HCEC 1CT (cell line): ENCODE results near the gene PITPNM1.
A peak's percentile ranks its signal among the peaks of the same experiment; 100 is the strongest.
"Not testable (repeated sequence)": the region's sequence is repeated elsewhere in the genome, so short reads cannot be mapped to it uniquely, and the experiment has no call there.

Experiments used
- DNase-seq: peaks from one replicate; pipeline ENCODE4 v3.0.0-alpha.2; 2017

The PITPNM1 gene

DNA sequence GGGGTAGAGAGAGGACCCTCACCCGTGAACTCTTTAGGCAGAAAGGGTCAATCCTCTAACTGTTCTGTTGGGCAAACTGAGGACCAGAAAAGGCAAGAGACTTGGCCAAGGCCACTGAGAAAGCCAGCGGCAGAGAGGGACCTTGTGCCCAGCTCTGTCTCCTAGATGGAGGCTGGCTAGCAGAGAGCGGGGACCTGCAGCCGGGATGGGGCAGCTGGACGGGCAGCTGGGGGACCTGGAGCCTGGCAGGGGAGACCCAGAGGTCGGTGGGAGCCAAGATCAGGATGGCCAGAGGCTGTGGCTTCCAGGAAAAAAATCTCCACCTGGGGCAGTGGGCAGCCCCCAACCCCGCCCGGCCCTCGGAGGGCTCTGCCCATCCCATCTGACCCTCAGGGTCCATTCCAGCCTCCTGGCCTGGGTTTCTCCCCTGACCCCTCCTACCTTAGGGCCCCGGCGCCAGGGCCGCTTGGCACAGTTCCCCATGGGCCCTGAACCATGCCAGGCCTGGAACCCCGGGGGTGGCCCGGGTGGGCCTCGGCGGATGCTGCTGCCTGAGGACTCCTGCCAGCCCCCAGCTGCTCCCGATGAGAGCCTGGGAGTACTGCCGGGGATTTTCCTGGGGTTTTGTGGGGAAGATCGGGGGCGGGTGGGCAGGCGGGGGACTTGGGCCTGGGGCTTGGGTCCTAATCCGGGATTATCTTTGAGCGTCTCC, 17.8 kb upstream of the PITPNM1 start, which contains the start of gene CABP2:
TSS of gene CABP2 (minus strand) at position 603 of the 712 bp plus-strand sequence. CDS start at position 483, 120 bp downstream.
- no peak for DNase-seq

DNA sequence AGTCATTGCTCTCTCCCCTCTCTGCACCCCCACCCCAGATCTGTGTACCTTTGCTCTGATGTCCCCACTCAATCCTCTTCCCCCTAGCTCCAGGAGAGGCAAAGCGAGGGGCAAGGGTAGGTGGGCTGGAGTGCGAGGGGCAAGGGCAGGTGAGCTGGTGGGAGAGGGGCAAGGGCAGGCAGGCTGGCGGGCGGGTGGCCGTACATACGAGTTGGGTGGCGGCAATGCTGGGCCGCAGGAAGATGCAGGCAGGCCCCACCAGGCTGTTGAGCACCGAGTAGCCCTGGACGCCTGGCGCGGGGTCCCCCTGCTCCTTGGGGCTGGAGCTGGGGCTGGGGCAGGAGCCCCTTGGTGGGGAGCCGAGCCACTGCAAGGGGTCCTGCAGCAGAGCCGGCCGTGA, 17.2 kb upstream of the PITPNM1 start:
- DNase-seq = no peak

DNA sequence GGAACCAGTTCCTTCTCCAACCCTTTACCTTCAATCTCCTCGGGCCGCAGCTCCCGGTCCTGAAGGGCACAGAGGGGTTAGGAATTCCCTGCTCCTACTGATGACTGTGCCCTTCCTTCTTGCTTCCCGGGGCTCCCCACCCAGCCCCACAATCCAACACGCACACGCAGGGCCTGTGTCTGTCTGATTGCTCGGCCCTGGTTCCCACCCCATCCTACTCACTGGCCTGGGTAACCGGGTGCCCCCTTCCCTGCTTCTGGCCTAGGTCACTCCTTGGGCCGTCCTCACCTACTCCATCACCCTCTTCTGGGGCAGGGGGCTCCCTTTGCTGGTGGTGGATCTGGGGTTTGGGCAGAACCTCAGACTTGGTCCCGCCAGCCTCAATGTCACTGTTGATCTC, 16.8 kb upstream of the PITPNM1 start:
- no peak for DNase-seq

DNA sequence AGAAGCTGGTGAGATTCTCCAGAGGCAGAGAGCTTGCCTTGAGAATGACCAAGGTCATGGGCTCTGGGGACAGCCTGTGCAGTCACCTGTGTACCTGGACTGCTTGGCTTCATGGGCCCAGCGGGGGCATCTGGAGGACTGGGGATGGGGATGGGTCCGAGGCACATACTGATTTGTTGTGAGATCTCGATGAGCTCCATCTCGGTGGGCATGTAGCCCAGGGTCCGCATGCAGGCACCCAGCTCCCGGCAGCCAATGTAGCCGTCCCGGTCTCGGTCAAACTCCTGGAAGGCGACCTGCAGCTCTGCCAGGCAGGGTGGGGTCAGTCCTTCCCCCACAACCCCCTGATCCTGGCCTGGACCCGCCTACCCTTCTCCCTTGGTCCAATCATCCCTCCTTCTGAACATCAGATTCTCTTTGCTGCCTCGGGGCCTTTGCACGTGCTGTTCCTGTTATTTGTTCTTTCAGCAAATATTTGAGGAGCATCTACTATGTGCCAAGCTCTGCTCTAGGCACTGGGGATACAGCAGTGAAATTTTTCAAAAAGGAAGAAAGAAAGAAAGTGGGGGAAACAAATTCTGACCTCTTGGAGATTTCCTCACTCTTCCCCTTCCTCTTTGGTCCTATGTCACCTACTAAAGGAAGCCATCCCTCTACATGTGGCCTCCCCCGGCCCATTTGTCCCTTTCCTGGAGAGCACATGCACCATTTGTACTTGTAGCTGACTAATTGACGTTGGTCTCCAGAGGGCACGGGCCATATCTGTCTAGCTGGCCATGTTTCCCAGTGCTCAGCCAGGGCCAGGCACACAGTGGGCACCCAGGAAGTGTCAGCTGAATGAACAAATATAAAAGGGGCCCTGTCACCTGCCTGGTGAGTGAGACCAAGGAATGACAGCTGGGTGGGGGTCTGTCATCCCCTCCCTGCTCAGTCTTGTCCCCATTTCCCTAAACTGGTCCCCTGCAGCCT, 16.0 kb upstream of the PITPNM1 start:
- no peak for DNase-seq

DNA sequence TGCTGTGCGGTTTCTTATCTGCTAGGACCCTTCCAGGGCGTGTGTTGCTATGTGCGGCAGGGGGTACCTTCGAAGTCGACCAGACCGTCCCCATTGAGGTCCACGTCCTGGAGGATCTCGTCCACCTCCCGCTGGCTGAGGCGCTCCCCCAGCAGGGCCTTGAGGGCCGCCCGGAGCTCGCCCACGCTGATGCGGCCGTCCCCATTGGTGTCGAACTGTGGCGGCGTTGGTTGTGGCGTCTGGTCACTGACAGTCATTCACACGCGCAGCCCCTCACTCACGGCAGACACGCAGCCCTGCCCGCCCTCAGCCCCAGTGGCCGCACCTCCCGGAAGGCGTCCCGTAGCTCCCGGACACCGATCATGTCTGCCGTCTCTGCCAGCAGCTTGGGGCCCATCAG, 14.6 kb upstream of the PITPNM1 start:
- no peak for DNase-seq

DNA sequence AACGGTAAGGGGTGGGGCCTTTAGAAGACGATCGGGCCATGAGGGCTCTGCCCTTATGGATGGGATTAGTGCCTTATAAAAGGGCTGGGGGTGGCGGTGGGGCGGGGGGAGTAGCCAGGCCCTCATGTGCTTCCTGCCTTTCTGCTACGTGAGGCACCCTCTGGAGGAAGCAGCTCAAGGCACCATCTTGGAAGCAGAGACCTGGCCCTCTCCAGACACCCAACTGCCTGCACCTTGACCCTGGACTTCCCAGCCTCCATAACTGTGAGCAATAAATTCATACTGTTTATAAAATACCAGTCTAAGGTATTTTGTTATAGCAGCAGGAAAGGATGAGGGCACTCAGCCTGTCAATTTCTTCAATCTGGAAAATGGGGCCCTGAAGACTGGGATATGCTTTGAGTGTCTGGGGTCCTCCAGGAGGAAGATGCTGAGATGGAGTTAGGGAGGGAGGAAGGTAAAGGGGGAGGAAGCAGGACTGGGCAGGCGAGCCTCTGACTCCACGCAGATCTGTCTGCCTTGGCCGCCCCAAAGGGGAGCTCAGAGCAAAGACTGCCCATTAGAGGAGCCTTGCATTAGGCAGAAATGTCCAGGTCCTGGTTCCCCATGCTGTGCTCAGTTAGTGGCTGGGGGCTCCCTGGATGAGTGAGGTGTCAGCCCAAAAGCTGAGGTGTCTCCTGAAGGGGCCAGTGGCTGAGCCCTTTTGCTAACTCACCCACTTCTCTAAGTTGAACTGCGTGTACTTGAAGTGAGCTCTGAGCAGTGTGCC, 12.8 kb upstream of the PITPNM1 start:
- no peak for DNase-seq

DNA sequence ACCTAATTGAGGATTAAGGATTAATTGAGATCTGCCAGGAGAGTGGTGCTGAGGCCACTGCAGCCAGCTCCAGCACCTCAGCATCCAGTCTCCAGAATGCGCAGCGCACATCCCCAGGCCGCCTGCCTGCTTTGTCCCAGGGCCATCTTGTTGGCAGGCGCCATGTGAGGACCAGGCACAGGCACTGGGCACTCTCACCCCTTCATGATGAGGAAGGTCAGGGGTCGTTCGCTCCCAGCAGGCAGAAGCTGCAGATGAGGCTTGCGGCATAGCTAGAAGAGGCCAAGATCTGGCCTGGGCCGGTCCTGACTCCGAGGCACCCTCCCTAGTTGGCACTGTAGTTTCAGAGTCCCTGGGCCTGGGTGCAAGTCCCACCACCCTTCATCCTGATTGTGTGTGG, 11.6 kb upstream of the PITPNM1 start:
- no peak for DNase-seq

DNA sequence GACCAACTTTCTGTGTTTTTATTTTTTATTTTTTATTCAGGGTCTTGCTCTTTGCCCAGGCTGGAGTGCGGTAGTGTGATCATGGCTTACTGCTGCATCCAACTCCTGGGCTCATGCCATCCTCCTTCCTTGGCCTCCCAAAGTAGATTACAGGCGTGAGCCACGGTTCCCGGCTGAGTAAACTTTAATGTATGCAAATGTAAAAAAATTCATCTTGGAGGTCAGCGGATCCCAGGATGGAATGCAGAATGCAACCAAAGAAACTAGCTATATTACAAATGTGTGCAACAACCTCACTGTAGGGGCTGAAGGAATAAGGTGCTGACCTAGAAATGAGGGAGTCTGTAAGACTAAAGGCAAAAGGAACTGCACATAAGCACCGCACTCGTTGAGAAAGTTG, 9.0 kb upstream of the PITPNM1 start:
- no peak for DNase-seq

DNA sequence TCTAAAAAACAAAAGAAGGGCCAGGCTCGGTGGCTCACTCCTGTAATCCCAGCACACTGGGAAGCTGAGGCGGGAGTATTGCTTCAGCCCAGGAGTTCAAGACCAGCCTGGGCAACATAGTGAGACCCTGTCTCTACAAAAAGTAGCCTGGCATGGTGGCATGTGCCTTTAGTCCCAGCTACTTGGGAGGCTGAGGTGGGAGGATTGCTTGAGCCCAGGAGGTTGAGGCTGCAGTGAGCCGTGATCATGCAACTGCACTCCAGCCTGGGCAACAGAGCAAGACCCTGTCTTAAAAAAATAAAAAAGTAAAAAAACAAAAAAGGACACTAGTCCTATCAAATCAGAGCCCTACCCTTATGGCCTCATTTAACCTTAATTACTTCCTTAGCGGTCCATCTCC, 6.4 kb upstream of the PITPNM1 start:
- DNase-seq = not testable (repeated sequence)

DNA sequence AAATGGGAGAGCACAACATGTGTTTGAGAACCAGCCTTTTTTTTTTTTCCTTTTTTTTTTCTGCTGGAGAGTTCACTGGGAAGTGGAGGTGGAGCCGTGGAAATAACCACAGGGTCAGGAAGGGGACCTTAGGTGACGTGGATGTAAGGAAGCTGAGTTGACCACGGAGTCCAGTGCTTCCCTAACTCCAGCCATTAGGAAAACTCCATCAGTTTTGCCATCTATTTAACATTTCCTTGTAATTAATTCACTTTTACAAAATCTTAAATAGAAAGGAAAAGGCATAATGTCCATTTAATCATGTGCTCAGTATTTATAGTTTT, 4.8 kb upstream of the PITPNM1 start:
- no peak for DNase-seq

DNA sequence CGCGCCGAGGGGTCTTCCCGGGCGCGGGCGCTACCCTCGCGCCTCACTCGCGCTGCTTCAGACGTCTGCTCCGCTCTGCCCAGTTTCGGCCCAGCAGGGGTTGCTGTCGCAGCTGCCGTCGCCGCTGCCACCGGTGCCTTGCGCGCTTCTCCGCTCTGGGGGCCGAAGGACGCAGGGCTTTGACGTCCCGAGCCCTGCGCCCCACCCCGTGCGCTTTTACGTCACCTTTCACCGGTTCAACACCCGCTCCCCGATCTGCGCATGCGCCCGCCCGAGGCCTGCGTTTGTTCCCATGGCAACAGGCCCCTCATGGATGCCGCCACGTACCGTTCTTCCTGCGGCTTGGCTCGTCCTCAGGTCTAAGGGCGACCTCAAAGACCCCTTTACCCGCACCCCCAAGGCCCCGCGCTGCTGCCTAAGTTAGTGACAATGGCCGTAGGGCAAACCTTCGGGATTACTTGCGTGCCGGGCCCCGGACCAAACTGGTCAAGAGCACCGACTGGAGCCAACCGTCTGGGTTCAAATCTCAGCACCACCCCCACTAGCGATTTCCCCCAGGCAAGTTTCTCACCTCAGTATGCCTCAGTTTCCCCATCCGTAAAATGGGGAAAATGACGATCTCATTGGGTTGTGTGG, 3.4 kb upstream of the PITPNM1 start:
- DNase-seq = peak; percentile 90

DNA sequence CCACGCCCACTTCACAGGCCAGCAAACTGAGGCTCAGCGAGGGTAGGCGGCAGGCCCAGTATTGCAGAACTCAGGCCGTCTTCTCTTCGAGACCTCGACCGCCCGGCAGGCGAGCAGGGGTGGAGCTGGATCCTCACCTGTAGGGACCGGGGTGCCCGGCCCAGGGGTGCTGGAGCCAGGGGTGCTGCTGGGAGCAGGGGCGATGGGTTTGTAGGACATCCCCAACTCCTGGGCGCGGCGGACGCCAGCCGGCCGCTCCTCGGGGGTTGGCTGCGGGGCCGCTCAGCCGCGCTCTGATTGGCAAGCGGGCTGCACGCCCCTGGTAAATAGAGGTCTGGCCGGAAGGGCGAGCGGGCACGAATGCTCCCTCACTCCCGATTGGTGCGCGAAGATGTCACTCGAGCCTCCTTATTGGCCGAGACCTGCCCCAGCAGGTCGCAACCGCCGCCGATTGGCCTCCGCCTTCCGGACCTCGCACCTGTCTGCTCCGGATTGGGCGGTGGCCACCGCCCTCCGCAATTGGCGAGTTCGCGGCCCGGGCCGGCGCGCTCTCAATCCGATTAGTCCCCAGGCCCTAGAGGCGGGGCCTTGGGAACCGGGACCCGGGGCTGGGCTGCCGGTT, 2.8 kb upstream of the PITPNM1 start, which contains the start of gene CDK2AP2:
TSS of gene CDK2AP2 (minus strand) at position 299 of the 622 bp plus-strand sequence. CDS start at position 219, 80 bp downstream.
- peak; percentile 98 for DNase-seq

DNA sequence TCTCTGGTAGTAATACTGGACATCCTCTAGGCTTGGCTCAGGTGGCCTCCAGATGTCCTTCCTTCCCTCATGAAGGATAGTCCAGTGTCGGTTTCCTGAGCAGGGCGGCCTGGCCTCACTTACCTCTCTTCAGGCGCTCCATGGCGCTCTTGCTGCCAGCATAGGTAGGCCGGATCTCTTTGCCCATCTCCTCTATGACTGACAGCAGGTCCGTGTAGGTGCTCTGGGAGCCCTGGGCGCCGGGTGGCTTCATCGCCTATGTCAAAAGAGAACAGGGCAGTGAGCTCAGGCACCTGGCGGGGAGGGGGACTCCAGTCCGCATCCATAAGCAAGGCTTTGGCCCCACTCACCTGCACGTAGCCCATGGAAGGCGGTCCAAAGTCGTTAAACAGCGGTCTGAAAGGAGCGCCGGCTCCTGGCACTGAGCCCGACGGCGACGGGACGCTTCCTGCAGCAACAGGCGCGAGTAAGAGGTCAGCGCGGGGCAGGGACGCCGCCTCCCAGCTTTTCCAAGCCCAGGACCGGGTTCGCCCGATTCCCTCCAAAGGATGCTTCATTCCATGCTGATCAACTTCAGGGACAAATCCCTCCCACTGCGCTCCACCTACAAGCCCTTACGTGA, 2.2 kb upstream of the PITPNM1 start:
- peak; percentile 32 for DNase-seq

DNA sequence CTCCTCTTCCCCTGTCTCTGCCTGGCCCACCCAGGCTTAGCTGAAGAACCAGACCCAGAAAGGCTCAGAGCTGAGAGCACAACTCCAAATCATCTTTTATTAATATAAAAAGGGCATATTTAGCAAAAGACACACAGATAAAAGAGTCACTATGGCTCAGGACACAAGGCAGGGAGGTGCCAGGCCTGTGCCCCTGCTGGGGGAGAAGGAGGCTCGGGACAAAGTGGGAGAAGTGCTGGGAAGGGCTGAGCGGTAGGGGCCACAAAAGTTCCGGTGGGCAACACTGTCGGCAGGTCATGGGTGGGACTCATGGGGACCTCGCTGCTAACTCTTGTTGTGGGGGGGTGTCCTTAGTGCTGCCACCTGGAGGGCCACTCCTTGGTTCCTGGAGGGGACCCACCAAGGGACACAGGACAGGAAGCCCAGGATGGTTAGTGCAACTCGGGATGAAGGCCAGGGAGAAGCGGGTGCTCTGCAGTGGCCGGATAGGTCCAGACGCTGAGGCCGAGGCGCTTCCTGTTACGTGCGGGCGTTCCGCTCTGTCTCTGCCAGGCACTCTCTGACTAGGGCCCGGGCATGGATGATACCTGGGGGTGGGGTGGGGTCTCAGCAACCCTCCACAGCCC, 1.4 kb upstream of the PITPNM1 start:
- DNase-seq = no peak

DNA sequence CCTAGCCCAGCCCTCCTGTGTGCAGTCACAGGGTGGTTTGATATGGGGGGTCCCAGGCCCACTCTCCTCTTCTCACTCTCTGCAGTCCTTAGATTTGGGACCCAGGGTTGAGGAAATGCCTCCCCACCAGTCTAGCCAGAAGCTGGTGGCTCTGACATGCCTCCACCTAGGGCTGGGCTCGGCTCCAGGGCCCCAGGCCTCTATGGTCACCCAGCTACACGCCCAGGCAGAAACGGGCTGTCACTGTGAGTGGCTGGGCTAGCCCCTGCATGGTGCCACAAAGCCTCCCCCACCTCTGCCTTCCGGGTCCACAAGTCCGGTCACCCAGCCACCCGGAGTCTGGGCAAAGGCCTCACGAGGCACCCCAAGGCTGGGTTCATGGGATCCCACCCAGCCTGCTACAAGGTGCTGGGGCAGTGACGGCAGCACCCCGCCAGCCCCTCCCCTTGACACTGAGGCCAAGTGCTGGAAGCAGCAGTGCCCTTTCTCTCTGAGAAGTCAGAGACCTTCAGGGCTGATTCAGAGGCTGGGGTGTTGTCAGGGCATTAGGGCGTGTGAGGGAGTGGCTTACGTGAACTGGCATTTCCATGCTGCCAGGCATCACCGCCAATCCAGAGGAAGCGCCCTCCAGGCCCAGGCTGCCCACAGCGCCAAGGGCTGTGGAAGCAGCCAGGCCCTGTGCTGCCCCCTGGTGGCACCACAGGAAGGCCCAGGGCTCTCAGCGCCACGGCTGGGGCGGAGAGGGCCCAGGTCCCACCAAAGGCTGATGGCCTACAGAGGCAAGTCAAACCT, 638 bp upstream of the PITPNM1 start:
- peak; percentile 86 for DNase-seq

DNA sequence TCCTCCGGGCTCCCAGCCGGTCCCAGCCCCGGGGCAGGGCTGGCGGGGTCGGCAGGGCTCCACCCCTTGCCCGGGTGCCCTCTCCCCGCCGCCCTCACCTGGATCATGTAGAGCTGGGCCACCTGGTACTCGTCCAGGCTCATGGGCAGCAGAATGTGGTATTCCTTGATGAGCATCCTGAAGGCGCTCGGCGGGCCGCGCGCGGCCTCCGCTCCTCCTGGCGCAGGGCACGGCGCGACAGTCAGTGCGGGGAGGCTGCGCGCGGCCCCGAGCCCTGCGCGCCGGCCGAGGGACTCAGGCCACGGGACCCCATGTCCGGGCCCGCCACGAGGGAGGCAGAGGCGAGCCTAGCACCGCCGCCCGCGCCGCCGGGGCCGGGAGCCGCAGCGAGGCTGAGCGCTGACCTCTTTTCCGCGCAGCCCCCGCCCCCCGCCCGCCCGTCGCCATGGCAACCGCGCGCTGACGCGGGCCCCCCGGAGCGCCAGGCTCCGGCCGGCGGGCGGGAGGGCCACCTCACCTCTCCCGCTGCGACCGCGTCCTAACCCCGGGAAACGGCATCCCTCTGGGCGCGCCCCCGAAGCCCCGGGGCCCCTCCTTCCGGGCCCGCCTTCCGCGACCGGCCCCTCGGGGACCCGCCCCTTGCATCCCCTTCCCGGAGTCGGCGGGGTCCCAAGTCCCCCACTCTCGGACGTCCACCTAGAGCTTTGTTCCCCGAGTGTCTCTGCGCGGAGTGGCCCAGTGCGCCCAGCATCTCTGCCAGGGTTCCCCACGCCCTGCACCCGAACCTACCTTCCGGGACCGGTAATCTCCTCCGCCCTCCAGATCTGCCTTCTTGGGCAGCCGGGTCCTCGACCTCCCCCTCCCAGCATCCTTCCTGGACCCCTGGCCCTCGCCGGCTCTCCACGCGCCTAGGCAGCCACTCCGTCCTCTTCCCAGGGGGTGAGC, 886 bp downstream of the PITPNM1 start:
- no peak for DNase-seq

DNA sequence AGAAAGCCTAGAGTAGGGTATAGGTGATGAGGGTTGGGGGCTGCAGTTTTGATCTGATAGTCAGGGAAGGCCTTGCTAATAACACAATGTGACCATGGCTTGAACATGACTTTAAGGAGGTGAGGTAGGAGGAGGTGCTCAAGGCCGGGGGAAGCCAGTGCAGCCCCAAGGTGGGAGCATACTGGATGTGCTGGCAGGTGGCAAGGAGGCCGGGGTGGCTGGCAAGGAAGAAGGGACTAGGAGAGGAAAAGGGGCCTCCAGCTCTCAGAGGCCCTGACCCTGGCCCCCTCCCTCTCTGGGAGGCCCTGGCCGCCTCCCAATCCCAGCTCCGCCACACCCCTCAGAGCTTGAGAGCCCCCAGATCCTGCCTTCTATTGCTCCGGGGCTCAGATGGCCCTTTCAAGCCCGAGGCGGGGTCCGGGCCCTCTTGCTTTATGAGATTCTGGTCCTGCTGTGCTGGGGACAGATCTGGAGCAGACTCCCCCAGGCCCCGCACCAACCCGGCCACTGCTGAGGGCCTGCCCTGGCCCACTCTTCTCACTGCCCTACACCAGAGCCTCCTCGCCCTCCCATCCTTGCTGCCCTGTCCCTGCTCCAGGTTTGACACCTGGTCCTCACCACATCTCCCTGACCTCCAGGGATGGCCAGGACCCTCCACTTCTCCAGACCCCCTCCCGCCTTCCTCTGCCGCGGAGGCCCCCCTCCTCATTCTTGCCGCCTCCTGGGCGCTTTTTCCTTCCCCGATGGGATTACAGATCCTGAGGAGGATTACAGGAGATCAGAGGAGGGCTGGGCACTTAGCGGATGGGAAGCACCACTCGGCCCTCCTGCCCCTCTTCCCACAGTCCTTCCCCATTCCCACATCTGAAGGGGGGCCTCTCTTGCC, 1.8 kb downstream of the PITPNM1 start:
- no peak for DNase-seq

DNA sequence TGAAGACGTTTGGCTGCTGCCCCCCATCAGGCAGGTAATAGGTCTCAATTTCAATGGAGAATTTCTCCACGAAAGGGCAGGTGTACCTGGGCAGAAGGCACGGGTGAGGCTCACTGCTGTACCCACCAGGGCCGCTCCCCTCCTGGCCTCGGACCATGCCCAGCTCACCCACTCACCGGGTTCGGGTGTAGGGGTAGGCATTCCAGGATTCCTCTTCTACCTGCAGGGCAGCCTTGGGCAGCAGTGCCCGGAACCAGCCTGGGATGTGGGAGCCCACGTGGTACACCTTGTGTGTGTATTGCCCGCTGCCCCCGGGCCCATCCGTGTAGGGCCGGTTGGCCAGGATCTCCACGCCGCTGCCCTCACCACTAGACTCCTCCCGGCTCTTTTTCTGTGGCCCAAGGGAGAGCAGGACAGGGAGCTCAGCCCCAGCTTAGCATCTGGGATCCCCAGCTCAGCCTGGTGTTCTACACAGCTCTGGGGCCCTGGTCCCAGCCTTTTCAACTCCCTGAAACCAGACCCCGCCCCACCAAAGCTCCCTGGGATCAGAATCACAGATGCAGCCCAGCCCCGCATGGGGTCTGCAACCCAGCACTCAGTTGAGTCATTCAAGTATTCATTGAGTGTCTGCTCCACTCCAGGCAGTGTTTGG, 2.7 kb downstream of the PITPNM1 start:
- no peak for DNase-seq
